ENCODE measurements around the gene DCAF8L1. TPM values are rescaled to one million over a fixed set of nuclear protein-coding genes. Genes with fewer than 3 reads are reported as not detected.

DCAF8L1 gene
- total and polyA plus RNA-seq, 2 of the 8 experiments (the other 6 are each of a cell fraction or from before 2014, with no cell fraction given), result not detected

GRCh38 chrX:27966955-27967354 lies 14.3 kb downstream of the DCAF8L1 start:
- H2BK15ac ChIP-seq (ENCODE audit: low read length), result no peak overlapping the region
- H4K91ac ChIP-seq (replicated peaks; ENCODE audit: insufficient read length, low read length), result no peak overlapping the region
- H2AK5ac ChIP-seq (ENCODE audit: low read depth, low read length), result no peak overlapping the region
- H3K9ac ChIP-seq (replicated peaks in 1 of 4; ENCODE audit: extremely low read depth in 1 of 4, low read depth in 3 of 4, low read length in 3 of 4), result no peak overlapping the region
- H3K79me1 ChIP-seq (ENCODE audit: low read depth, low read length), result no peaks in the 10 kb centered on the region
- no peak overlapping the region for H2BK120ac ChIP-seq (replicated peaks; ENCODE audit: low read depth, low read length)
- no peaks in the 10 kb centered on the region for H3K23me2 ChIP-seq (ENCODE audit: low read depth, low read length)
- H2BK12ac ChIP-seq (ENCODE audit: low read depth, low read length), result no peak overlapping the region
- H3K23ac ChIP-seq (ENCODE audit: insufficient read length), result no peak overlapping the region
- no peak overlapping the region for H3K56ac ChIP-seq (replicated peaks; ENCODE audit: insufficient read length, low read depth, low read length)
- H2BK5ac ChIP-seq (ENCODE audit: low read depth, low read length), result no peak overlapping the region
- no peak overlapping the region for H4K5ac ChIP-seq (ENCODE audit: insufficient read length, low read depth, low read length)
- 100% methylated on average over 1 of the region's 1 CpG; no CpG with 5 or more reads in 1 of the 2 experiments for WGBS, 2 experiments (ENCODE audit: extremely low coverage in 1 of 2, insufficient coverage in 1 of 2, insufficient read length in 1 of 2, insufficient replicate concordance in 2 of 2, low coverage in 1 of 2, low lambda C conversion rate in 2 of 2, missing lambda C conversion rate in 1 of 2)
- DNase-seq (ENCODE audit: low read depth in 1 of 2, low spot score in 2 of 2), result no peak
- H3K79me2 ChIP-seq (ENCODE audit: control insufficient read depth in 1 of 2, insufficient read depth in 2 of 2, low read length in 2 of 2), result no peaks in the 10 kb centered on the region
- no peak overlapping the region for H2AFZ ChIP-seq (ENCODE audit: low read length)
- H3K14ac ChIP-seq (ENCODE audit: insufficient read length), result no peak overlapping the region
- no peaks in the 10 kb centered on the region for H3K4me1 ChIP-seq (replicated peaks in 1 of 4; ENCODE audit: control insufficient read depth in 3 of 4, insufficient read depth in 4 of 4, low read length in 3 of 4)
- FAIRE-seq, result no peak
- H4K20me1 ChIP-seq (replicated peaks in 1 of 2; ENCODE audit: control insufficient read depth in 1 of 2, insufficient read depth in 2 of 2, low read length in 2 of 2), result no peaks in the 10 kb centered on the region
- H3K4me3 ChIP-seq (ENCODE audit: extremely low read depth in 1 of 4, insufficient read depth in 2 of 4, low read depth in 3 of 4, low read length in 4 of 4), result no peak overlapping the region
- no peaks in the 10 kb centered on the region; a peak in 1 of 4 replicates for H3K9me3 ChIP-seq (ENCODE audit: insufficient read depth in 2 of 2, low read depth in 1 of 2, low read length in 1 of 2)
- no peaks in the 10 kb centered on the region for H3K36me3 ChIP-seq (ENCODE audit: control insufficient read depth in 2 of 4, insufficient read depth in 4 of 4, low read length in 3 of 4)
- ChIA-PET CTCF (ENCODE audit: partially characterized antibody) (interaction anchor here (0.7 kb wide), 1 partner anchor 282 kb away, joined by 3 read pairs; no protein-coding TSS in a partner anchor), POLR2A (ENCODE audit: partially characterized antibody) (interaction anchor here (0.6 kb wide), 1 partner anchor 157 kb away, joined by 3 read pairs; no protein-coding TSS in a partner anchor)
- TF ChIP-seq CREB1 (IDR thresholded peaks at IDR 0.05), result no peak
- no peak for TF ChIP-seq HDAC6 (IDR thresholded peaks at IDR 0.05; ENCODE audit: low read depth, low read length)
- TF ChIP-seq KDM5A (IDR thresholded peaks at IDR 0.05; ENCODE audit: low read length), result no peak
- no peak for TF ChIP-seq CHD1 (IDR thresholded peaks at IDR 0.05; ENCODE audit: low read depth, low read length)
- TF ChIP-seq KDM4A (IDR thresholded peaks at IDR 0.05; ENCODE audit: low read depth, low read length, severe bottlenecking), result no peak
- TF ChIP-seq POLR2A (IDR thresholded peaks at IDR 0.05; ENCODE audit: control extremely low read depth in 1 of 2, low read depth in 2 of 2, low read length in 2 of 2), result no peak
- no peak for TF ChIP-seq ASH2L (IDR thresholded peaks at IDR 0.05; ENCODE audit: low read length)
- no peak for TF ChIP-seq SIX5 (IDR thresholded peaks at IDR 0.05; ENCODE audit: low read depth, low read length)
- no peak for TF ChIP-seq EGR1 (IDR thresholded peaks at IDR 0.05; ENCODE audit: borderline replicate concordance, low read depth, low read length)
- no peak overlapping the region for H3K27ac ChIP-seq (ENCODE audit: low read depth, low read length)
- no peak overlapping the region for H2BK20ac ChIP-seq (ENCODE audit: low read length)
- H3K4ac ChIP-seq (replicated peaks; ENCODE audit: insufficient read length, low read depth, low read length), result no peak overlapping the region
- no peak overlapping the region for H4K8ac ChIP-seq (ENCODE audit: extremely low read depth, insufficient read depth, low read length)
- H3K4me2 ChIP-seq (ENCODE audit: insufficient read depth in 1 of 2, low read depth in 2 of 2, low read length in 2 of 2), result no peak overlapping the region
- H3K18ac ChIP-seq (ENCODE audit: extremely low read depth, low read length), result no peak overlapping the region
- H3K27me3 ChIP-seq (replicated peaks in 1 of 4; ENCODE audit: control insufficient read depth in 3 of 4, extremely low read depth in 1 of 4, insufficient read depth in 3 of 4, low read length in 3 of 4), result no peaks in the 10 kb centered on the region

Measured in H1 (cell line).